ENCODE results near the gene MRPL50. TPM values are rescaled to one million over a fixed set of nuclear protein-coding genes. Genes with fewer than 3 reads are reported as not detected.

Gene MRPL50
- total and polyA plus RNA-seq, 9 of the 15 experiments (the other 6 are each of a cell fraction or from before 2014, with no cell fraction given) = 17.5 to 107 (median 37.4) TPM

DNA sequence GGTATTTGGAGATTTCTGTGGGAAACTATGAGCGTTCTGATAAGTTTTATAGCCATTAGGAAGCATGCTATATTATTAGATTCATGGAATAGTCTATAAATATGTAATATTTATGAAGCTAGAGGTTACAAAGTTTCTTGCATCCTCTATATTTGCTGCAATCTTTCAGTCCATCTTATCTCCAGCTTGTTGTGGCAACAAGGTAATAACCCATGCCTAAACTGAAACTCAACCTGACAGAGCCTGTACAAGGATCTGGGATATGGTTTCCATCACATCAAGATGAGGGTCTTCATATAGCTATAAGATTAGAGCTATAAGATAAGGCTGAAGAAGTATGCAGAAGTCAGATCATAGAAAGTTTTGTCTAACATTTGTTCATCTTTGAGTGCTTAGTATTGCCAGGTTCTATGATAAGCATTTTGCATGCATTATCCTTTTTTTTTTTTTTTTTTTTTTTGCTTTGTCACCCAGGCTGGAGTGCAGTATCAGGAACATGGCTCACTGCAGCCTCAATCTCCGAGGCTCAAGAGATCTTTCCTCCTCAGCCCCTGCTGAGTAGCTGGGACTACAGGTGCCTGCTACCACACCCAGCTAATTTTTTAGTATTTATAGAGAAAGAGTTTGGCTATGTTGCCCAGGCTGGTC, 28.4 kb downstream of the MRPL50 start (continued):
- TF ChIP-seq ELF1 (tag; IDR thresholded peaks at IDR 0.05) = no peak
- TF ChIP-seq ATF7 (IDR thresholded peaks at IDR 0.05) = no peak
- TF ChIP-seq ETS1 (conservative IDR thresholded peaks at IDR 0.05; ENCODE audit: control insufficient read depth, low read depth, low read length) = no peak
- TF ChIP-seq ZEB2 (IDR thresholded peaks at IDR 0.05) = no peak
- no peak for TF ChIP-seq KLF16 (IDR thresholded peaks at IDR 0.05)
- peak; percentile 70; the same call in 1 of the 2 replicates for TF ChIP-seq C11orf30 (IDR thresholded peaks at IDR 0.05; ENCODE audit: low read depth)
- TF ChIP-seq, protein P1, sequence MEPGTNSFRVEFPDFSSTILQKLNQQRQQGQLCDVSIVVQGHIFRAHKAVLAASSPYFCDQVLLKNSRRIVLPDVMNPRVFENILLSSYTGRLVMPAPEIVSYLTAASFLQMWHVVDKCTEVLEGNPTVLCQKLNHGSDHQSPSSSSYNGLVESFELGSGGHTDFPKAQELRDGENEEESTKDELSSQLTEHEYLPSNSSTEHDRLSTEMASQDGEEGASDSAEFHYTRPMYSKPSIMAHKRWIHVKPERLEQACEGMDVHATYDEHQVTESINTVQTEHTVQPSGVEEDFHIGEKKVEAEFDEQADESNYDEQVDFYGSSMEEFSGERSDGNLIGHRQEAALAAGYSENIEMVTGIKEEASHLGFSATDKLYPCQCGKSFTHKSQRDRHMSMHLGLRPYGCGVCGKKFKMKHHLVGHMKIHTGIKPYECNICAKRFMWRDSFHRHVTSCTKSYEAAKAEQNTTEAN (CRISPR knock-in tag; IDR thresholded peaks at IDR 0.05) = no peak
- no peak for TF ChIP-seq PYGO2 (tag; IDR thresholded peaks at IDR 0.05)
- TF ChIP-seq, protein P2, sequence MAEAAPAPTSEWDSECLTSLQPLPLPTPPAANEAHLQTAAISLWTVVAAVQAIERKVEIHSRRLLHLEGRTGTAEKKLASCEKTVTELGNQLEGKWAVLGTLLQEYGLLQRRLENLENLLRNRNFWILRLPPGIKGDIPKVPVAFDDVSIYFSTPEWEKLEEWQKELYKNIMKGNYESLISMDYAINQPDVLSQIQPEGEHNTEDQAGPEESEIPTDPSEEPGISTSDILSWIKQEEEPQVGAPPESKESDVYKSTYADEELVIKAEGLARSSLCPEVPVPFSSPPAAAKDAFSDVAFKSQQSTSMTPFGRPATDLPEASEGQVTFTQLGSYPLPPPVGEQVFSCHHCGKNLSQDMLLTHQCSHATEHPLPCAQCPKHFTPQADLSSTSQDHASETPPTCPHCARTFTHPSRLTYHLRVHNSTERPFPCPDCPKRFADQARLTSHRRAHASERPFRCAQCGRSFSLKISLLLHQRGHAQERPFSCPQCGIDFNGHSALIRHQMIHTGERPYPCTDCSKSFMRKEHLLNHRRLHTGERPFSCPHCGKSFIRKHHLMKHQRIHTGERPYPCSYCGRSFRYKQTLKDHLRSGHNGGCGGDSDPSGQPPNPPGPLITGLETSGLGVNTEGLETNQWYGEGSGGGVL (CRISPR knock-in tag; IDR thresholded peaks at IDR 0.05) = no peak
- no peak for TF ChIP-seq ZNF57 (CRISPR knock-in tag; IDR thresholded peaks at IDR 0.05)
- no peak for TF ChIP-seq MEF2D (tag; conservative IDR thresholded peaks at IDR 0.05; ENCODE audit: low read depth)
- TF ChIP-seq ZNF445 (CRISPR knock-in tag; IDR thresholded peaks at IDR 0.05; ENCODE audit: low read depth) = no peak
- peak; percentile 34 for TF ChIP-seq CBFA2T3 (IDR thresholded peaks at IDR 0.05)
- no peak for TF ChIP-seq SREBF2 (CRISPR knock-in tag; IDR thresholded peaks at IDR 0.05)
- TF ChIP-seq KLF1 (tag; IDR thresholded peaks at IDR 0.05) = no peak
- TF ChIP-seq DPF2 (IDR thresholded peaks at IDR 0.05) = peak; percentile 33; the same call in 1 of the 2 replicates
- peak; percentile 80 for TF ChIP-seq MAFG (tag; conservative IDR thresholded peaks at IDR 0.05)
- peak; percentile 56; the same call in 1 of the 2 replicates for TF ChIP-seq MAFF (IDR thresholded peaks at IDR 0.05; ENCODE audit: low read length)
- no peak for TF ChIP-seq KDM1A (IDR thresholded peaks at IDR 0.05)
- no peak for TF ChIP-seq MXD1 (CRISPR knock-in tag; IDR thresholded peaks at IDR 0.05; ENCODE audit: borderline replicate concordance, poor library complexity, severe bottlenecking)

All from K562 (cell line).